ENCODE measurements around the gene PGM3.

The PGM3 gene

DNA sequence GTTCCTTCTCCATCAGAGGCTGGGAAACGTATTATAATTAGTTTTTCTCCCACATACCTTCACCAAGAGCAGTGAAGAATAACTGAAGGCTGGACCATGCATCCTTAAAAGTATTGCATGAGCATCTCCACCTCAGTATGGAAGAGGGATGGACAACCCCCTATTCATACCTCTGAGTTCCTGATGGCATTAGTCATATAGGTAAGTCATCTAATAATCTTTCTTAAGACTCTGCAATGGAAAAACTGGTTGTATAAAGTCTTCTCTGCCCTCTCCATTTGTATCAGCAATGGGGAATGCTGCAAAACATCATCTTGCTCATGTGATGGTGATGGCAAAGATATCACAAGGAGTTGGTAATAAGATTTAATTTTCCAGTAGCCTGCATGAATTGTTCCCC lies 24.5 kb downstream of the PGM3 start:
- DNase-seq (ENCODE audit: low spot score in 2 of 2): no peak
- in situ Hi-C loops (cut with MboI; ENCODE audit: low sequenced_read_pairs): no loop called here
- H3K4me3 ChIP-seq: no peak overlapping the region
- H3K4me1 ChIP-seq: peaks cover 3% of the 10 kb centered on the region; the same call in 1 of the 2 replicates
- no peaks in the 10 kb centered on the region for H3K9me3 ChIP-seq
- H3K36me3 ChIP-seq (replicated peaks): peaks cover 70% of the 10 kb centered on the region
- H3K27me3 ChIP-seq (ENCODE audit: low read depth): no peaks in the 10 kb centered on the region

GRCh38 chr6:83167726-83168278 lies 25.3 kb downstream of the PGM3 start:
- H3K9me3 ChIP-seq: no peaks in the 10 kb centered on the region
- no peak overlapping the region for H3K4me3 ChIP-seq
- no peak for DNase-seq (ENCODE audit: low spot score in 2 of 2)
- H3K27me3 ChIP-seq (ENCODE audit: low read depth): no peaks in the 10 kb centered on the region
- H3K36me3 ChIP-seq (replicated peaks): peaks cover 62% of the 10 kb centered on the region
- H3K4me1 ChIP-seq: peaks cover 3% of the 10 kb centered on the region; the same call in 1 of the 2 replicates
- in situ Hi-C loops (cut with MboI; ENCODE audit: low sequenced_read_pairs): no loop called here

DNA sequence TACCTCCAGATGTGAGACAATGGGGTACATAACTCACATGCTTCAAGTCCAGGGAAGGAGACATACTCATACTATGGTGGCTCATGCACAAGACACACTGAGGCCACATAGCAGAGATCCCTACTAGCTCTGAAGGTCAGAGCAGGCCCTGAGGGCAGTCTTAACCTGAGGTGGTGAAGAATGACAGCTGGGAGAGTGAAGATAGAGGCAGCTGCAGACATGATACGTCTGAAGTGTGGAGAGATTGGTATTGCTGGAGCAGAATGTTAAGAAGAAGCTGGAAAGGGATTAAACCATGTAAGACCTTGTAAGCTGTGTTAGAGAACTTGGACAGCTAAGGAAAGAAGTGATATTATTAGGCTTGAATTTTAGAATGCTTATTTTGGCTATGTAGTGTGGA lies 32.9 kb downstream of the PGM3 start:
- Histone ChIP-seq H3K4me1 (no peaks in the 10 kb centered on the region), H3K27me3 (ENCODE audit: low read depth) (no peaks in the 10 kb centered on the region), H3K9me3 (no peaks in the 10 kb centered on the region), H3K36me3 (replicated peaks) (no peaks in the 10 kb centered on the region; the same call in 1 of the 2 replicates), H3K4me3 (no peak overlapping the region)
- DNase-seq (ENCODE audit: low spot score in 2 of 2): no peak
- in situ Hi-C loops (cut with MboI; ENCODE audit: low sequenced_read_pairs): no loop called here

- no peaks in the 10 kb centered on the region for H3K27me3 ChIP-seq (ENCODE audit: low read depth)
- no peak overlapping the region for H3K4me3 ChIP-seq
- in situ Hi-C loops (cut with MboI; ENCODE audit: low sequenced_read_pairs): no loop called here
- H3K36me3 ChIP-seq (replicated peaks): no peaks in the 10 kb centered on the region
- H3K4me1 ChIP-seq: peaks cover 2% of the 10 kb centered on the region
- no peak for DNase-seq (ENCODE audit: low spot score in 2 of 2)
- H3K9me3 ChIP-seq: no peaks in the 10 kb centered on the region
Measured at GRCh38 chr6:83155794-83156193, 37.3 kb downstream of the PGM3 start.

DNA sequence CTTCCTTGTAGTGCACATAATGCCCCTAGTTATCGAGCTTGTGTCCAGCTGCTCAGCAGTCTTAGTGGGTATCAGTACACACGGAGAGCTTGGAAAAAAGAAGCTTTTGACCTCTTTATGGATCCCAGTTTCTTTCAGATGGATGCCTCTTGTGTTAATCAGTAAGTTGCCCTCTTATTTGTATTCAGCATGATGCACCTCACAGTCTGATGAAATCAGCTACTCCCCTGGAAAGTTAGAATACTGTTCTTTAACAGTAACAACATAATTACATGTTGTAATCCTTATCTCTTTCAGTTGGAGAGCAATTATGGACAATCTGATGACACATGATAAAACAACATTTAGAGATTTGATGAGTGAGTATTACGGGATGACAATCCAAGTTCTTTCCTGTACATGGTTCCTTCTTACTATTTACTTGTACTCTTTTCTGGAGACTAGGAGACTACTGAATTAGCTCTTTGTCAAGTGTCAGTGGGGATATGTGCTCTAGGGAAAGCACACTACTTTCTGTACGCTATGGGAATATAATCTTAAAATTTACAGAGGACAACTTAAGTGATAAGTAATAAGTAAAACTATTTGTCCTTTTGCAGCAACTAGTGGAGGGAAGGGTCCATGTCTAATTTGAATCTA lies 39.1 kb downstream of the PGM3 start:
- no peaks in the 10 kb centered on the region for H3K9me3 ChIP-seq
- in situ Hi-C loops (cut with MboI; ENCODE audit: low sequenced_read_pairs): no loop called here
- no peak for DNase-seq (ENCODE audit: low spot score in 2 of 2)

GRCh38 chr6:83152913-83153312 lies 40.2 kb downstream of the PGM3 start:
- Histone ChIP-seq H3K36me3 (replicated peaks) (no peaks in the 10 kb centered on the region), H3K4me3 (no peak overlapping the region), H3K27me3 (ENCODE audit: low read depth) (no peaks in the 10 kb centered on the region), H3K9me3 (no peaks in the 10 kb centered on the region), H3K4me1 (peaks cover 2% of the 10 kb centered on the region)
- DNase-seq (ENCODE audit: low spot score in 2 of 2): peak in 1 of 2 experiments; percentile 82
- in situ Hi-C loops (cut with MboI; ENCODE audit: low sequenced_read_pairs): no loop called here

More for the DNA sequence above, 39.1 kb downstream of the PGM3 start:
- H3K4me1 ChIP-seq: peaks cover 2% of the 10 kb centered on the region
- H3K4me3 ChIP-seq: no peak overlapping the region
- H3K36me3 ChIP-seq (replicated peaks): no peaks in the 10 kb centered on the region
- no peaks in the 10 kb centered on the region for H3K27me3 ChIP-seq (ENCODE audit: low read depth)

DNA sequence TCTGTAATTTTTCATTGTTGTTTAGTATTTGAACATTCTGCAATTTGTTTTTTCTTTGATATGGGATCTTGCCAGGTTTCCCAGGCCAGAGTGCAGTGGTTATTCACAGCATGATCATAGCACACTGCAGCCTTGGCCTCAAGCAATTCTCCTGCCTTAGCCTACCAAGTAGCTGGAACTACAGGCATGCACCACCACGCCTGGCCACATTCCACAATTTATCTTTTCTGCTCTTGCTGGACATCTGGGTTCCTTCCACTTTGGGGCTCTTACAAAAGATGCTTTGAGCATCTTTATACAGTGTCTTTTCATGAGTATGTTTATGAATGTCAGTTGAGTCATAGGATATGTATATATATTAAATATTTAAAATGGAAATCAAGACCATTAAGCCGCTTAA lies 42.0 kb downstream of the PGM3 start:
- Histone ChIP-seq H3K9me3 (no peaks in the 10 kb centered on the region), H3K4me3 (no peak overlapping the region), H3K4me1 (peaks cover 2% of the 10 kb centered on the region), H3K36me3 (replicated peaks) (no peaks in the 10 kb centered on the region), H3K27me3 (ENCODE audit: low read depth) (no peaks in the 10 kb centered on the region)
- DNase-seq (ENCODE audit: low spot score in 2 of 2): no peak
- in situ Hi-C loops (cut with MboI; ENCODE audit: low sequenced_read_pairs): no loop called here

GRCh38 chr6:83138758-83139157 lies 54.3 kb downstream of the PGM3 start:
- Histone ChIP-seq H3K36me3 (replicated peaks) (peaks cover 10% of the 10 kb centered on the region), H3K9me3 (no peaks in the 10 kb centered on the region), H3K27me3 (ENCODE audit: low read depth) (no peaks in the 10 kb centered on the region), H3K4me3 (no peak overlapping the region), H3K4me1 (no peaks in the 10 kb centered on the region)
- no peak for DNase-seq (ENCODE audit: low spot score in 2 of 2)
- in situ Hi-C loops (cut with MboI; ENCODE audit: low sequenced_read_pairs): no loop called here

DNA sequence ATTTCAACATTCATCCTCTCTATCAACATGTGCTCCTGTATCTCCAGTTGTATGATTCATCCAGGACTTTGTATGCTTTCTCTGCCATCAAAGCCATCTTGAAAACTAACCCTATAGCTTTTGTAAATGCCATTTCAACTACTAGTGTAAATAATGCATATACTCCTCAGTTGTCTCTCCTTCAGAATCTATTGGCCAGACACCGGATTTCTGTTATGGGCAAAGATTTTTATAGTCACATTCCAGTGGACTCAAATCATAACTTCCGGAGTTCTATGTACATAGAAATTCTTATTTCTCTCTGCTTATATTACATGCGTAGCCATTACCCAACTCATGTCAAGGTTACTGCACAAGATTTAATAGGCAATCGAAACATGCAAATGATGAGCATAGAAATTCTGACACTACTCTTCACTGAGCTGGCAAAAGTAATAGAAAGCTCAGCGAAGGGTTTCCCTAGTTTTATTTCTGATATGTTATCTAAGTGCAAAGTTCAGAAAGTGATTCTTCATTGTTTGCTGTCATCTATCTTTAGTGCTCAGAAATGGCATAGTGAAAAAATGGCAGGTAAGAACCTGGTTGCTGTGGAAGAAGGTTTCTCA lies 54.8 kb downstream of the PGM3 start:
- no peak for DNase-seq (ENCODE audit: low spot score in 2 of 2)
- Histone ChIP-seq H3K27me3 (ENCODE audit: low read depth) (no peaks in the 10 kb centered on the region), H3K4me3 (no peak overlapping the region), H3K36me3 (replicated peaks) (peaks cover 10% of the 10 kb centered on the region), H3K9me3 (no peaks in the 10 kb centered on the region), H3K4me1 (no peaks in the 10 kb centered on the region)
- in situ Hi-C loops (cut with MboI; ENCODE audit: low sequenced_read_pairs): no loop called here

DNA sequence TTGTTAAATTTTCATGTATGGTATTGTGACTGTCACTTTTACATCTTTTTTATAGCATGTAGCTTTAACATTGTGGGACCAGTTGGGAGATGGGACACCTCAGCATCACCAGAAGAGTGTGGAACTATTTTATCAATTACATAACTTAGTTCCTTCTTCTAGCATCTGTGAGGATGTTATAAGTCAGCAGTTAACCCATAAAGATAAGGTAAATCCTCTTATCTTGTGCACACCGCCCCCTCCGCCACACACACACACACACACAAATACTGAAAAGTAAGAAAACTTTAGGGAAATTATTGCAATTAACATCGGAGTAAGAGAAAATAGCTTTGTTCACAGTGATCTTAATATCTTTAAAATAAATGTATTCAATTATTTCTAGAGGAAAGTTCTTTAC lies 60.9 kb downstream of the PGM3 start:
- DNase-seq (ENCODE audit: low spot score in 2 of 2): no peak
- H3K4me3 ChIP-seq: no peak overlapping the region
- H3K9me3 ChIP-seq: no peaks in the 10 kb centered on the region
- peaks cover 10% of the 10 kb centered on the region for H3K36me3 ChIP-seq (replicated peaks)
- in situ Hi-C loops (cut with MboI; ENCODE audit: low sequenced_read_pairs): no loop called here
- H3K27me3 ChIP-seq (ENCODE audit: low read depth): no peaks in the 10 kb centered on the region
- H3K4me1 ChIP-seq: no peaks in the 10 kb centered on the region

DNA sequence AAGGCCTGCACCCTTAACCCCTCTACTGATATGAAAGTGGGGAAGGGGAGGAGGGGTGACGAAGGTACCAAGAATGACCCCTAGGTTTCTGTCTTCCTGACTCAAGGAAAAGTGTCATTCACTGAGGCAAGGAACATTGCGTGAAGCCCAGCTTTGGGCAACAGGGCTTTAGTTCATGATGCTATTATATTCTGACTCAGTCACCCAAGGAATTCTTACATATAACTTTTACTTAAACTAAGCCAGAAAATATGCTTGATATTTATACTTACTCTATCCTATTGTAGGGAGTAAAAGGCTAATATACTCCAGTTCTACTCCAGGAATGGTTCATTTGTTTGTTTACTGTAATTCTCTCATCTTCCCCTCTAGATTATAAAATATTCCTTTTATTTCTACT lies 65.1 kb downstream of the PGM3 start:
- DNase-seq (ENCODE audit: low spot score in 2 of 2): no peak
- no peaks in the 10 kb centered on the region for H3K27me3 ChIP-seq (ENCODE audit: low read depth)
- in situ Hi-C loops (cut with MboI; ENCODE audit: low sequenced_read_pairs): no loop called here
- no peaks in the 10 kb centered on the region for H3K9me3 ChIP-seq
- peaks cover 19% of the 10 kb centered on the region for H3K36me3 ChIP-seq (replicated peaks)
- H3K4me1 ChIP-seq: no peaks in the 10 kb centered on the region
- no peak overlapping the region for H3K4me3 ChIP-seq

GRCh38 chr6:83127258-83127657 lies 65.8 kb downstream of the PGM3 start:
- H3K36me3 ChIP-seq (replicated peaks): peaks cover 19% of the 10 kb centered on the region
- DNase-seq (ENCODE audit: low spot score in 2 of 2): no peak
- in situ Hi-C loops (cut with MboI; ENCODE audit: low sequenced_read_pairs): no loop called here
- H3K9me3 ChIP-seq: no peaks in the 10 kb centered on the region
- peaks cover 4% of the 10 kb centered on the region for H3K4me1 ChIP-seq
- no peak overlapping the region for H3K4me3 ChIP-seq
- no peaks in the 10 kb centered on the region for H3K27me3 ChIP-seq (ENCODE audit: low read depth)

DNA sequence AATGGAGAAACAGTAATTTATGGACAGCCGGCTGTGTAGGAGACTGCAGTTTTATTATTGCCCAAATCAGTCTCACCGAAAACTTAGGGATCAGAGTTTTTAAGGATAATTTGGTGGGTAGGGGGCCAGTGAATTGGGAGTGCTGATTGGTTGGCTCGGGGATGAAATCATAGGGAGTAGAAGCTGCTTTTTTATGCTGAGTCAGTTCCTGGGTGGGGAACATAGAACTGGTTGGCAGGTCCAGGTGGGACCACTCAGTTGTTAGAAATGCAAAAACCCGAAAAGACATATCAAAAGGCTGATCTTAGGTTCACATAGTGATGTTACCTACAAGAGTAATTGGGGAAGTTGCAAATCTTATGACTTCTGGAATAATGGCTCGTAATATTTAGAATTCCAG lies 66.3 kb downstream of the PGM3 start:
- peaks cover 6% of the 10 kb centered on the region for H3K4me1 ChIP-seq
- DNase-seq (ENCODE audit: low spot score in 2 of 2): no peak
- in situ Hi-C loops (cut with MboI; ENCODE audit: low sequenced_read_pairs): no loop called here
- no peak overlapping the region for H3K4me3 ChIP-seq
- H3K9me3 ChIP-seq: no peaks in the 10 kb centered on the region
- no peaks in the 10 kb centered on the region for H3K27me3 ChIP-seq (ENCODE audit: low read depth)
- peaks cover 19% of the 10 kb centered on the region for H3K36me3 ChIP-seq (replicated peaks)

GRCh38 chr6:83126223-83126622 lies 66.8 kb downstream of the PGM3 start:
- Histone ChIP-seq H3K27me3 (ENCODE audit: low read depth) (no peaks in the 10 kb centered on the region), H3K36me3 (replicated peaks) (peaks cover 19% of the 10 kb centered on the region), H3K4me1 (peaks cover 6% of the 10 kb centered on the region), H3K9me3 (no peaks in the 10 kb centered on the region), H3K4me3 (no peak overlapping the region)
- DNase-seq (ENCODE audit: low spot score in 2 of 2): no peak
- in situ Hi-C loops (cut with MboI; ENCODE audit: low sequenced_read_pairs): no loop called here

Data from HAP-1 (cell line).